AML-193 (cell line): Measurements from ENCODE around the gene TOR1A.
"Not testable (repeated sequence)": the region's sequence is repeated elsewhere in the genome, so short reads cannot be mapped to it uniquely, and the experiment has no call there.

Source experiments
- DNase-seq, 2 experiments: peaks; one replicate each; lab custom pipeline; 2025; lab: John Stamatoyannopoulos, UW

TOR1A gene

GRCh38 chr9:129822898-129823541 lies 916 bp downstream of the TOR1A start:
- peak; percentile 51 to 54 for DNase-seq

- DNase-seq = peak; percentile 97 to 98
Observed at GRCh38 chr9:129816501-129817435, 7.2 kb downstream of the TOR1A start.

- DNase-seq = no peak
Observed at GRCh38 chr9:129815278-129815677, 8.7 kb downstream of the TOR1A start.

GRCh38 chr9:129814432-129815223 lies 9.3 kb downstream of the TOR1A start:
- no peak for DNase-seq

- DNase-seq = no peak
Observed at GRCh38 chr9:129813661-129814060, 10.3 kb downstream of the TOR1A start.

GRCh38 chr9:129812385-129812784 lies 11.6 kb downstream of the TOR1A start:
- DNase-seq = no peak

GRCh38 chr9:129811967-129812363 lies 12.0 kb downstream of the TOR1A start:
- no peak for DNase-seq

- no peak for DNase-seq
Observed at GRCh38 chr9:129810788-129811187, 13.1 kb downstream of the TOR1A start.

- no peak for DNase-seq
Observed at GRCh38 chr9:129810116-129810515, 13.8 kb downstream of the TOR1A start.

GRCh38 chr9:129809346-129809745 lies 14.6 kb downstream of the TOR1A start:
- no peak for DNase-seq

- peak; percentile 57 to 61 for DNase-seq
Observed at GRCh38 chr9:129806061-129806460, 17.9 kb downstream of the TOR1A start.

- no peak for DNase-seq
Observed at GRCh38 chr9:129803676-129804060, 20.3 kb downstream of the TOR1A start.

- DNase-seq = peak; percentile 68 to 71
Observed at GRCh38 chr9:129802833-129803675, 20.9 kb downstream of the TOR1A start, which contains the start of gene TOR1B. TOR1B (plus strand) TSS chr9:129803184; CDS start chr9:129803213, 29 bp downstream.

- DNase-seq = no peak
Observed at GRCh38 chr9:129801504-129801903, 22.4 kb downstream of the TOR1A start.

GRCh38 chr9:129798973-129799372 lies 25.0 kb downstream of the TOR1A start:
- no peak for DNase-seq

- DNase-seq = not testable (repeated sequence)
Observed at GRCh38 chr9:129796029-129796428, 27.9 kb downstream of the TOR1A start.

GRCh38 chr9:129794549-129794948 lies 29.4 kb downstream of the TOR1A start:
- DNase-seq = no peak

GRCh38 chr9:129786481-129786880 lies 37.5 kb downstream of the TOR1A start:
- no peak for DNase-seq

- DNase-seq = no peak
Observed at GRCh38 chr9:129785866-129786265, 38.1 kb downstream of the TOR1A start.

- DNase-seq = not testable (repeated sequence)
Observed at GRCh38 chr9:129784970-129785369, 39.0 kb downstream of the TOR1A start.
